Measurements from ENCODE around the gene TMEM120A. TPM values are rescaled to one million over a fixed set of nuclear protein-coding genes. Genes with fewer than 3 reads are reported as not detected.

TMEM120A gene
- total RNA-seq, 4 donors from 2014 or later = 14.4 to 53.9 (median 20.1) TPM

DNA sequence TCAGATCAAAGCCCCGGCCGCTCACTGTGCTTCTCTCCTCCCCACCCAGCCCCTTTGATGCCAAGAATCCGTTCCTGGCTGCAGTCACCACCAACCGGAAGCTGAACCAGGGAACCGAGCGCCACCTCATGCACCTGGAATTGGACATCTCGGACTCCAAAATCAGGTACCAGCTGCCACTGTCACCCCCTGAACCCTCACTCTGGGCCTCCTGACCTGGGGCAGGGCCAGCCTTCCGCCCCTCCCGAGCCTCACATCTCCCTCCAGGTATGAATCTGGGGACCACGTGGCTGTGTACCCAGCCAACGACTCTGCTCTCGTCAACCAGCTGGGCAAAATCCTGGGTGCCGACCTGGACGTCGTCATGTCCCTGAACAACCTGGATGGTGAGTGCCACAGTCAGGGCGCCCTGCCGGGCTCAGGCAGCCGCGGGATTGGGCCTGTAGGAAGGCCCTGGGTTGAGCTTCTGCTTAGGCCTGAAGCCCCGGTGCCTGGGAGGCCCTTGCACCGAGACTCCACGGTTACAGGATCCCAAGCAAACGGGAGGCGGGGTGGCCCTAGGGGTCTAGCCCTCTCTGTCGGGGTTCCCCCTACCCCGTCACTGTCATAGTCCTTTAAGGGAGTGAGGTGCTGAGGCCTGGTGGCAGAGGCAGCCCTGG is 10.8 kb downstream of the TMEM120A start:
- intact Hi-C loops (cut with DNase I) = no loop called here
- Histone ChIP-seq H3K9me3 (no peaks in the 10 kb centered on the region), H3K27ac (no peak overlapping the region), H3K27me3 (no peaks in the 10 kb centered on the region), H3K36me3 (peaks cover 44 to 97% (median 58%) of the 10 kb centered on the region in 3 donors), H3K4me3 (no peak overlapping the region), H3K4me1 (peaks cover 0 to 42% (median 11%) of the 10 kb centered on the region in 3 donors)
- 80 to 82% methylated on average over 1 to 3 of the region's 26 CpGs for WGBS, 2 donors
- DNase-seq = no peak
- TF ChIP-seq, protein P1, sequence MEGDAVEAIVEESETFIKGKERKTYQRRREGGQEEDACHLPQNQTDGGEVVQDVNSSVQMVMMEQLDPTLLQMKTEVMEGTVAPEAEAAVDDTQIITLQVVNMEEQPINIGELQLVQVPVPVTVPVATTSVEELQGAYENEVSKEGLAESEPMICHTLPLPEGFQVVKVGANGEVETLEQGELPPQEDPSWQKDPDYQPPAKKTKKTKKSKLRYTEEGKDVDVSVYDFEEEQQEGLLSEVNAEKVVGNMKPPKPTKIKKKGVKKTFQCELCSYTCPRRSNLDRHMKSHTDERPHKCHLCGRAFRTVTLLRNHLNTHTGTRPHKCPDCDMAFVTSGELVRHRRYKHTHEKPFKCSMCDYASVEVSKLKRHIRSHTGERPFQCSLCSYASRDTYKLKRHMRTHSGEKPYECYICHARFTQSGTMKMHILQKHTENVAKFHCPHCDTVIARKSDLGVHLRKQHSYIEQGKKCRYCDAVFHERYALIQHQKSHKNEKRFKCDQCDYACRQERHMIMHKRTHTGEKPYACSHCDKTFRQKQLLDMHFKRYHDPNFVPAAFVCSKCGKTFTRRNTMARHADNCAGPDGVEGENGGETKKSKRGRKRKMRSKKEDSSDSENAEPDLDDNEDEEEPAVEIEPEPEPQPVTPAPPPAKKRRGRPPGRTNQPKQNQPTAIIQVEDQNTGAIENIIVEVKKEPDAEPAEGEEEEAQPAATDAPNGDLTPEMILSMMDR (IDR thresholded peaks at IDR 0.05) = no peak
- TF ChIP-seq POLR2A (IDR thresholded peaks at IDR 0.05) = no peak

DNA sequence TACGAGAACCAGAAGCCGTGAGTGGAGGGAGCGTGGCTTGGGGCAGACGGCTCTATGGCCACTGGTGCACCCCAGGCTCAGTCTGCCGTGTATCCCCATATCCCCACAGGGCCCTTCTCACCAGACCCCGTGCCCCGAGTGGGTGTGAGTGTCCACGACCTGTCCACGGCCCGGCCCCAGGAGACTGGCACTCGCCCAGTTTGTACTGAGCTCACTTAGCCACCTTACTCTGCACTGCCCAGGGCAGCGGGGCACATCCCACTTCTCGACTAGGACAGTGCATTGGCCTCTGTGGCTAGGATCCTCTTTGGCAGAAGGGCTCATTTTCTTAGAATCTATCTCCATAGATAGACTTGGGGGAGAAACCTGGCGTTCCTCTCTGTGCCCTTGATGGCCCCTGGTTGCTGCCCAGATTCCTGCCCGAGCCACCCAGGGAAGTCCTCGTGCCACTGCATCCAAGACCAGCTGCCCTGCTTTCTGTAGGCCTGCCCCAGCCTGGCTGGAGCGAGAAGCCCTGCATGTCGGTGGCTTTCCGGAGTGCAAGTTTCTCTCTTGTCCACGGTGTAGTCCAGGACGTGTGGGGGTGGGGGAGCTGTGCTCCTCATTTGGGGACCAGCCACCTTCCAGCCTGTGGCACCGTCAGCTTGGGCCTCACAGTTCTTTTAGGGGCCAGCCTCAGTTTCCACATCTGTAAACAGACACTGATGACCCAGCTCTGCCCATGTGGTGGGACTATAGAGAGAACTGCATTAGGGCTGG is 11.9 kb downstream of the TMEM120A start:
- TF ChIP-seq, protein P1 (IDR thresholded peaks at IDR 0.05) = no peak
- no peak for TF ChIP-seq POLR2A (IDR thresholded peaks at IDR 0.05)
- Histone ChIP-seq H3K9me3 (no peaks in the 10 kb centered on the region), H3K4me1 (peaks cover 0 to 53% (median 11%) of the 10 kb centered on the region in 3 donors), H3K27me3 (no peaks in the 10 kb centered on the region), H3K4me3 (no peak overlapping the region), H3K27ac (no peak overlapping the region), H3K36me3 (peaks cover 39 to 99% (median 54%) of the 10 kb centered on the region in 3 donors)
- WGBS, 2 donors = 83% methylated on average over 6 of the region's 22 CpGs; no CpG with 5 or more reads in 1 of the 2 donors
- intact Hi-C loops (cut with DNase I) = no loop called here
- DNase-seq = no peak

GRCh38 chr7:75981453-75982305 is 12.7 kb downstream of the TMEM120A start:
- Histone ChIP-seq H3K4me1 (peaks cover 0 to 59% (median 11%) of the 10 kb centered on the region in 3 donors), H3K27me3 (no peaks in the 10 kb centered on the region), H3K36me3 (peaks cover 33 to 99% (median 51%) of the 10 kb centered on the region in 3 donors), H3K4me3 (no peak overlapping the region), H3K27ac (no peak overlapping the region), H3K9me3 (no peaks in the 10 kb centered on the region)
- 80 to 89% methylated on average over 14 to 22 of the region's 38 CpGs for WGBS, 2 donors
- no peak for DNase-seq
- intact Hi-C loops (cut with DNase I) = no loop called here
- TF ChIP-seq, protein P1 (IDR thresholded peaks at IDR 0.05) = no peak
- no peak for TF ChIP-seq POLR2A (IDR thresholded peaks at IDR 0.05)

GRCh38 chr7:75981203-75981452 is 13.3 kb downstream of the TMEM120A start:
- intact Hi-C loops (cut with DNase I) = no loop called here
- H3K9me3 ChIP-seq = no peaks in the 10 kb centered on the region
- 96 to 100% methylated on average over 2 to 8 of the region's 12 CpGs for WGBS, 2 donors
- no peak for TF ChIP-seq POLR2A (IDR thresholded peaks at IDR 0.05)
- TF ChIP-seq, protein P1 (IDR thresholded peaks at IDR 0.05) = no peak
- peaks cover 0 to 59% (median 11%) of the 10 kb centered on the region in 3 donors for H3K4me1 ChIP-seq
- no peak overlapping the region for H3K27ac ChIP-seq
- no peak overlapping the region for H3K4me3 ChIP-seq
- H3K36me3 ChIP-seq = peaks cover 28 to 99% (median 46%) of the 10 kb centered on the region in 3 donors
- DNase-seq = no peak
- H3K27me3 ChIP-seq = no peaks in the 10 kb centered on the region

Data from esophagus squamous epithelium (tissue), 5 donors.